AG09309 (cell line): ENCODE measurements around the gene ATCAY.

Experiments
- DNase-seq: peaks from one replicate; pipeline ENCODE4 v3.0.0-alpha.2; 2010; ENCODE audit warnings: low read depth
- H3K4me3 ChIP-seq: 2 replicates; pipeline ENCODE4 v1.5.1; 2011; ENCODE audit warnings: mild to moderate bottlenecking, low read depth, low read length, moderate library complexity; ENCODE audit not compliant: control insufficient read depth
- TF ChIP-seq, protein P1 (sequence below): IDR thresholded peaks from 2 replicates; pipeline ENCODE4 v1.5.1; 2011; ENCODE audit warnings: mild to moderate bottlenecking, low read depth, low read length, inconsistent platforms; ENCODE audit not compliant: insufficient read depth, control insufficient read depth; ENCODE audit errors: missing control alignments

The ATCAY gene

DNA sequence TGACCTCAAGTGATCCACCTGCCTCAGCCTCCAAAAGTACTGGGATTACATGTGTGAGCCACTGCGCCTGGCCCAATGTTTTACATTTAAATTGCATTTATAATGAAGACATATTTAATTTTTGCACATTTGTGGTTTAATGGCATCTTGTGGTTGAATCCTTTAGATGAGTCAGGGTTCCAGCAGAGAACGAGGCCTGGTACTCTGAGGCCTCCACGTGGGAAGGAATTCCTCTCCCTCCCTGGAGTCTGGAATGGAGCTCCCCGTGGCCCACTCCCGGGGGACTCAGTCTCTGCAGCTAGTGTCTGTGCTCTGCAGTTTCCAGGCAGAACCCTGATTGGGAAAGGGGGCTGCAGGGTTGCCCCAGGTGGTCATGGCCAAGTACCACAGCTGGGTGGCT, 35.9 kb upstream of the ATCAY start:
- no peak for DNase-seq
- no peak overlapping the region for H3K4me3 ChIP-seq
- TF ChIP-seq, protein P1, sequence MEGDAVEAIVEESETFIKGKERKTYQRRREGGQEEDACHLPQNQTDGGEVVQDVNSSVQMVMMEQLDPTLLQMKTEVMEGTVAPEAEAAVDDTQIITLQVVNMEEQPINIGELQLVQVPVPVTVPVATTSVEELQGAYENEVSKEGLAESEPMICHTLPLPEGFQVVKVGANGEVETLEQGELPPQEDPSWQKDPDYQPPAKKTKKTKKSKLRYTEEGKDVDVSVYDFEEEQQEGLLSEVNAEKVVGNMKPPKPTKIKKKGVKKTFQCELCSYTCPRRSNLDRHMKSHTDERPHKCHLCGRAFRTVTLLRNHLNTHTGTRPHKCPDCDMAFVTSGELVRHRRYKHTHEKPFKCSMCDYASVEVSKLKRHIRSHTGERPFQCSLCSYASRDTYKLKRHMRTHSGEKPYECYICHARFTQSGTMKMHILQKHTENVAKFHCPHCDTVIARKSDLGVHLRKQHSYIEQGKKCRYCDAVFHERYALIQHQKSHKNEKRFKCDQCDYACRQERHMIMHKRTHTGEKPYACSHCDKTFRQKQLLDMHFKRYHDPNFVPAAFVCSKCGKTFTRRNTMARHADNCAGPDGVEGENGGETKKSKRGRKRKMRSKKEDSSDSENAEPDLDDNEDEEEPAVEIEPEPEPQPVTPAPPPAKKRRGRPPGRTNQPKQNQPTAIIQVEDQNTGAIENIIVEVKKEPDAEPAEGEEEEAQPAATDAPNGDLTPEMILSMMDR = no peak

DNA sequence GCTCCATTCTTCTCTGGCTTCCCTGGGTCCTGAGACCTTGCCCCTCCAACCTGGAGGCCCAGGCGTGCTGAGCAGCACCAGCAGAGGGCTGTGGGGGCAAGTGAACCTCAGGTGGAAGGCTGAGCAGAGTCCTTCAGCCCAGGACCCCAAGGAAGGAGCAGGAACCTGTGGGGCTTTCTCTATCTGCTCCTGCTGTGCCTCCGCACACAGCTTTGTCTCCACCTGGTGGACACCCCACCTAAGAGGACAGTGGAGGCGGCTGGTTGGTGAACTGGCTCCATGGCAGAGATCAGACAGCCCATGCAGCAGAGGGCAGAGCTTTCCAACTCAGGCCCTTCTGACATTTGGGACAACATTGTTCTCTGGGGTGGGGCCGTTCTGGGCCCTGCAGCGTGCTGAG, 31.4 kb upstream of the ATCAY start:
- no peak overlapping the region for H3K4me3 ChIP-seq
- no peak for DNase-seq
- TF ChIP-seq, protein P1 = peak; percentile 46

DNA sequence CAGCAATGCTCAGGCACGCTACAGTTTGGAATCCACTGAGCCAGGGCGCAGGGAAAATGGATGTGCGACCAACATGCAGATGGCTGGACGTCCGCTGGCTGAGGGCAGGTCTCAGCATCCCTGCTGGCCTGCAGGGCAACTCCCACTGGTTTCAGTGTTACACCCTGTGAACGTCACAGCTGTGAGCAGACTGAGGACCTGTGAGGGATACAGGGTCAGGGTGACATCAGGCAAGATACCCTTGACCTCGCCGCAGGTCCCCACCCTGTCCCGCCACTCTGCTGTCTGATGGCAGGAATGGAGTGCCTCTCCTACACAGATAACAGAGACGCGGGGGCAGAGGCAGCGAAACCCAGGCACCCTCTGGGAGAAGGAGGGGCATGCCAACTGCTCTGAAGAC, 30.7 kb upstream of the ATCAY start:
- H3K4me3 ChIP-seq = no peak overlapping the region
- DNase-seq = no peak
- TF ChIP-seq, protein P1 = no peak

DNA sequence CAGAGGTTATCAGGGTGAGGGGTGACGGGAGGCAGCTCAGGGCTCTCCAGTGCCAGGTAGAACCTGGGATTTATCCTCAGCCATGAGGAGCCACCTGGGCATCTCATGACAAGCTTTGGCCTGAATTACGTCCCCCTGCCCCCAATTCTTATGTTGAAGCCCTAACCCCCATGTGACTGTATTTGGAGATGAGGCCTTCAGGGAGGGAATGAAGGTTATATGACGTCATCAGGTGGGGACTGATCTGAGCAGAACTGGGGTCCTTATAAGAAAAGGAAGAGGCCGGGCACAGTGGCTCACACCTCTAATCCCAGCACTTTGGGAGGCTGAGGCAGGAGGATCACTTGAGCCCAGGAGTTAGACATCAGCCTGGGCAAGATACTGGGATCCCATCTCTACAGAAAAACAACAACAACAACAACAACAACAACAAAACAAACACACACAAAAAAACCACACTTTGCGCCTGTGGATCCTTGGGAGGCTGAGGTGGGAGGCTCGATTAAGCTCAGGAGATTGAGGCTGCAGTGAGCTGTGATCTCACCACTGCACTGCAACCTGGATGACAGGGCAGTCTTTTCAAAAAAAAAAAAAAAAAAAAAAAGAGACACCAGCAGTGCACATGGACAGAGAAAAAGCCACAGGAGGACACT, 30.0 kb upstream of the ATCAY start:
- no peak for DNase-seq
- no peak overlapping the region for H3K4me3 ChIP-seq
- TF ChIP-seq, protein P1 = no peak

DNA sequence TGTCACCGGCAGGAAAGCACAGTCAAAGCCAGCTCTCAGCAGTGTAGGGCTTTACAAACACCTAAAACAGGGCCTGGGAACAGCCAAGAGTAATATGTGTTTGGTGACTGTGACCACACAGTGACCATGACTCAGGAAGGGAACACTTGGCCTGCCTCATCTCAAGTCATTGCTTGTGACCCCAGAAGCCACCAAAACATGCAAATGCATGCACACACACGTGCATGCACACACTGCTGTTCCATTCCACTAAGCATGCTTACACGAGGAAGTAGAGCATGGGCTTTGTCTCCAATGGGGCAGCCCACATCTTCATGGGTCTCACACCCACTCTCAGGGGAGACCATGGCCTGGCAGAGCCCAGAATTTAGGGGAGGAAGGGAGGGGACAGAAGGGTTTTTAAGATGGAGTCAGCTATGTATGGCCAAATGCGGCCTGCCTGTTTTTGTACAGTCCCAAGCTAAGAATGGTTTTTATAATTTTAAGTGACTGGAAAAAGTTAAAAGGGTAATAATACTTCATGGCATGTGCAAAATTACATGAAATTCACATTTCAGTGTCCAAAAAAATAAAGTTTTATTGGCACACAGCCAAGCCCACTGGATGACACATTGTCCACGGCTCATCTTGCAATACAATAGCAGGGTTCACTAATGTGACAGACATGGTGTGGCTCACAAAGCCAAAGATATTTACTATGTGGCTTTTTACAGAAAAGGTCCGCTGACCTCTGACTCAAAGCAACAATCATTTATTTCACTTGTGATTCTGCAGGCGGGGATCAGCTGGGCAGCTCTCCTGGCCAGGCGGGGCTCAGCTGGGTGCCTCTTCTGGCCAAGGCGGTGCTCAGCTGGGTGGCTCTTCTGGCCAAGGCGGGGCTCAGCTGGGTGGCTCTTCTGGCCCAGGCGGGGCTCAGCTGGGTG, 29.0 kb upstream of the ATCAY start:
- DNase-seq = no peak
- TF ChIP-seq, protein P1 = no peak
- H3K4me3 ChIP-seq = no peak overlapping the region

DNA sequence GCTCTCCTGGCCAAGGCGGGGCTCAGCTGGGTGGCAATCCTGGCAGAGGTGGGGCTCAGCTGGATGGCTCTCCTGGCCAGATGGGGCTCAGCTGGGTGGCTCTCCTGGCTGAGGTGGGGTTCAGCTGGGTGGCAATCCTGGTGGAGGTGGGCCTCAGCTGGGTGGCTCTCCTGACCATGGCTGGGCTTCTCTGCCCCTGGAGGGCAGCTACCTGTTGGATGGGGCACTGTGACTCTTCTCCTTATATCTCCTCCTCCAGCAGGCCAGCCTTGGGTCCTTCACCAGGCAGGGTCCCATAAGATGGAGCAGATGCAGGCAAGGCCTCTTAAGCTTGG, 28.3 kb upstream of the ATCAY start:
- TF ChIP-seq, protein P1 = no peak
- H3K4me3 ChIP-seq = no peak overlapping the region
- DNase-seq = no peak
